Astrocyte (in vitro differentiated cells and primary cell): Measurements from ENCODE around the gene DAZAP1.

ENCODE experiments used
- EZH2 ChIP-seq: IDR thresholded peaks from 2 replicates; pipeline ENCODE4 v1.6.1; 2012; ENCODE audit warnings: mild to moderate bottlenecking, low read length, inconsistent platforms; ENCODE audit not compliant: insufficient read depth
- TF ChIP-seq, protein P1 (sequence below): IDR thresholded peaks from 2 replicates; pipeline ENCODE4 v1.5.1; 2011; ENCODE audit warnings: low read depth, mild to moderate bottlenecking, inconsistent platforms, low read length, moderate library complexity; ENCODE audit not compliant: insufficient read depth

DNA sequence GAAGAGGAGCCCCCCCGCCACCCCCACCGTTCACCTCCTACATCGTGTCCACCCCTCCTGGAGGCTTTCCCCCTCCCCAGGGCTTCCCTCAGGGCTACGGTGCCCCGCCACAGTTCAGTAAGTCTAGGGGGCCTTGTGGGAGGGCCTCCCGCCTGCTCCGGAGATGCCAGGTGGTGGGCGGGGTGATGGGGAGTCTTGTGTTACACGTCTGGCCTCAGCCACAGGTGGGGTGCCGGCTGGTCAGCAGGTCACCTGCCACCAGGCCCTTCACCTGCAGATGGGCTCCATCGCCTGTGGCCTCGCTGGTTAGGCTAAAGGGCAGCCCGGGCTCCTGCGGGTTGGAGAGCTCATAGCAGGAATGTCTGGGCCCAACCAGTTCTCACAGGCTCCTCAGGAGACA is 22.9 kb downstream of the DAZAP1 start:
- TF ChIP-seq, protein P1, sequence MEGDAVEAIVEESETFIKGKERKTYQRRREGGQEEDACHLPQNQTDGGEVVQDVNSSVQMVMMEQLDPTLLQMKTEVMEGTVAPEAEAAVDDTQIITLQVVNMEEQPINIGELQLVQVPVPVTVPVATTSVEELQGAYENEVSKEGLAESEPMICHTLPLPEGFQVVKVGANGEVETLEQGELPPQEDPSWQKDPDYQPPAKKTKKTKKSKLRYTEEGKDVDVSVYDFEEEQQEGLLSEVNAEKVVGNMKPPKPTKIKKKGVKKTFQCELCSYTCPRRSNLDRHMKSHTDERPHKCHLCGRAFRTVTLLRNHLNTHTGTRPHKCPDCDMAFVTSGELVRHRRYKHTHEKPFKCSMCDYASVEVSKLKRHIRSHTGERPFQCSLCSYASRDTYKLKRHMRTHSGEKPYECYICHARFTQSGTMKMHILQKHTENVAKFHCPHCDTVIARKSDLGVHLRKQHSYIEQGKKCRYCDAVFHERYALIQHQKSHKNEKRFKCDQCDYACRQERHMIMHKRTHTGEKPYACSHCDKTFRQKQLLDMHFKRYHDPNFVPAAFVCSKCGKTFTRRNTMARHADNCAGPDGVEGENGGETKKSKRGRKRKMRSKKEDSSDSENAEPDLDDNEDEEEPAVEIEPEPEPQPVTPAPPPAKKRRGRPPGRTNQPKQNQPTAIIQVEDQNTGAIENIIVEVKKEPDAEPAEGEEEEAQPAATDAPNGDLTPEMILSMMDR: no peak
- no peak for TF ChIP-seq EZH2
